Rectal smooth muscle tissue (tissue), 1 donor: ENCODE results near the gene GMDS.

Experiments
- H3K27ac ChIP-seq: one replicate; pipeline ENCODE4 v1.7.0; 2013; ENCODE audit warnings: low read depth, low read length, inconsistent platforms
- H3K27me3 ChIP-seq: one replicate; pipeline ENCODE4 v1.7.0; 2013; ENCODE audit warnings: low read length; ENCODE audit not compliant: control insufficient read depth, insufficient read depth
- H3K36me3 ChIP-seq: one replicate; pipeline ENCODE4 v1.7.0; 2013; ENCODE audit warnings: low read length; ENCODE audit not compliant: control insufficient read depth, insufficient read depth
- H3K4me1 ChIP-seq: one replicate; pipeline ENCODE4 v1.7.0; 2013; ENCODE audit warnings: low read length; ENCODE audit not compliant: control insufficient read depth, insufficient read depth
- H3K4me3 ChIP-seq: one replicate; pipeline ENCODE4 v1.7.0; 2013; ENCODE audit warnings: low read length
- H3K9ac ChIP-seq: one replicate; pipeline ENCODE4 v1.7.0; 2013; ENCODE audit warnings: low read length

Gene GMDS

GRCh38 chr6:1786455-1787453 is 458.7 kb downstream of the GMDS start:
- Histone ChIP-seq H3K9ac (no peak overlapping the region), H3K36me3 (no peaks in the 10 kb centered on the region), H3K27me3 (no peaks in the 10 kb centered on the region), H3K27ac (no peak overlapping the region), H3K4me1 (no peaks in the 10 kb centered on the region), H3K4me3 (no peak overlapping the region)

- Histone ChIP-seq H3K36me3 (no peaks in the 10 kb centered on the region), H3K9ac (no peak overlapping the region), H3K27ac (no peak overlapping the region), H3K27me3 (no peaks in the 10 kb centered on the region), H3K4me3 (no peak overlapping the region), H3K4me1 (no peaks in the 10 kb centered on the region)
Observed at GRCh38 chr6:1784422-1784884, 461.0 kb downstream of the GMDS start.

- Histone ChIP-seq H3K27ac (no peak overlapping the region), H3K36me3 (no peaks in the 10 kb centered on the region), H3K9ac (no peak overlapping the region), H3K27me3 (no peaks in the 10 kb centered on the region), H3K4me3 (no peak overlapping the region), H3K4me1 (no peaks in the 10 kb centered on the region)
Observed at GRCh38 chr6:1781817-1782184, 463.6 kb downstream of the GMDS start.

GRCh38 chr6:1781152-1781816 is 464.1 kb downstream of the GMDS start:
- H3K27me3 ChIP-seq: no peaks in the 10 kb centered on the region
- H3K4me3 ChIP-seq: no peak overlapping the region
- H3K36me3 ChIP-seq: no peaks in the 10 kb centered on the region
- no peak overlapping the region for H3K27ac ChIP-seq
- H3K9ac ChIP-seq: no peak overlapping the region
- H3K4me1 ChIP-seq: no peaks in the 10 kb centered on the region

- Histone ChIP-seq H3K27ac (no peak overlapping the region), H3K9ac (no peak overlapping the region), H3K27me3 (no peaks in the 10 kb centered on the region), H3K4me1 (no peaks in the 10 kb centered on the region), H3K4me3 (no peak overlapping the region), H3K36me3 (no peaks in the 10 kb centered on the region)
Observed at GRCh38 chr6:1780251-1780867, 465.0 kb downstream of the GMDS start.

- no peaks in the 10 kb centered on the region for H3K36me3 ChIP-seq
- no peak overlapping the region for H3K4me3 ChIP-seq
- H3K4me1 ChIP-seq: no peaks in the 10 kb centered on the region
- no peaks in the 10 kb centered on the region for H3K27me3 ChIP-seq
- no peak overlapping the region for H3K9ac ChIP-seq
- no peak overlapping the region for H3K27ac ChIP-seq
Observed at GRCh38 chr6:1778686-1779235, 466.6 kb downstream of the GMDS start.

- Histone ChIP-seq H3K4me1 (no peaks in the 10 kb centered on the region), H3K27ac (no peak overlapping the region), H3K27me3 (no peaks in the 10 kb centered on the region), H3K4me3 (no peak overlapping the region), H3K36me3 (no peaks in the 10 kb centered on the region), H3K9ac (no peak overlapping the region)
Observed at GRCh38 chr6:1777921-1778685, 467.3 kb downstream of the GMDS start.

- H3K4me3 ChIP-seq: no peak overlapping the region
- H3K36me3 ChIP-seq: no peaks in the 10 kb centered on the region
- H3K27ac ChIP-seq: no peak overlapping the region
- H3K9ac ChIP-seq: no peak overlapping the region
- no peaks in the 10 kb centered on the region for H3K27me3 ChIP-seq
- H3K4me1 ChIP-seq: no peaks in the 10 kb centered on the region
Observed at GRCh38 chr6:1775441-1775840, 470.0 kb downstream of the GMDS start.

- no peak overlapping the region for H3K4me3 ChIP-seq
- no peak overlapping the region for H3K27ac ChIP-seq
- no peaks in the 10 kb centered on the region for H3K36me3 ChIP-seq
Observed at GRCh38 chr6:1774226-1774915, 471.0 kb downstream of the GMDS start.

GRCh38 chr6:1773700-1774099 is 471.7 kb downstream of the GMDS start:
- Histone ChIP-seq H3K9ac (no peak overlapping the region), H3K4me3 (no peak overlapping the region), H3K27me3 (no peaks in the 10 kb centered on the region), H3K36me3 (no peaks in the 10 kb centered on the region), H3K4me1 (no peaks in the 10 kb centered on the region), H3K27ac (no peak overlapping the region)

More at GRCh38 chr6:1774226-1774915, 471.0 kb downstream of the GMDS start:
- H3K4me1 ChIP-seq: no peaks in the 10 kb centered on the region
- H3K27me3 ChIP-seq: no peaks in the 10 kb centered on the region
- H3K9ac ChIP-seq: no peak overlapping the region

- H3K27me3 ChIP-seq: no peaks in the 10 kb centered on the region
- no peak overlapping the region for H3K27ac ChIP-seq
- H3K4me1 ChIP-seq: no peaks in the 10 kb centered on the region
- no peak overlapping the region for H3K9ac ChIP-seq
- H3K4me3 ChIP-seq: no peak overlapping the region
- no peaks in the 10 kb centered on the region for H3K36me3 ChIP-seq
Observed at GRCh38 chr6:1770968-1771723, 474.3 kb downstream of the GMDS start.
